Epidermal melanocyte (primary cell): ENCODE results near the gene HNRNPLL.
"Not testable (repeated sequence)": the region's sequence is repeated elsewhere in the genome, so short reads cannot be mapped to it uniquely, and the experiment has no call there.

ENCODE experiments used
- DNase-seq: peaks from one replicate; pipeline ENCODE4 v3.0.0; 2011; ENCODE audit warnings: low spot score; ENCODE audit not compliant: insufficient read length

The HNRNPLL gene

DNA sequence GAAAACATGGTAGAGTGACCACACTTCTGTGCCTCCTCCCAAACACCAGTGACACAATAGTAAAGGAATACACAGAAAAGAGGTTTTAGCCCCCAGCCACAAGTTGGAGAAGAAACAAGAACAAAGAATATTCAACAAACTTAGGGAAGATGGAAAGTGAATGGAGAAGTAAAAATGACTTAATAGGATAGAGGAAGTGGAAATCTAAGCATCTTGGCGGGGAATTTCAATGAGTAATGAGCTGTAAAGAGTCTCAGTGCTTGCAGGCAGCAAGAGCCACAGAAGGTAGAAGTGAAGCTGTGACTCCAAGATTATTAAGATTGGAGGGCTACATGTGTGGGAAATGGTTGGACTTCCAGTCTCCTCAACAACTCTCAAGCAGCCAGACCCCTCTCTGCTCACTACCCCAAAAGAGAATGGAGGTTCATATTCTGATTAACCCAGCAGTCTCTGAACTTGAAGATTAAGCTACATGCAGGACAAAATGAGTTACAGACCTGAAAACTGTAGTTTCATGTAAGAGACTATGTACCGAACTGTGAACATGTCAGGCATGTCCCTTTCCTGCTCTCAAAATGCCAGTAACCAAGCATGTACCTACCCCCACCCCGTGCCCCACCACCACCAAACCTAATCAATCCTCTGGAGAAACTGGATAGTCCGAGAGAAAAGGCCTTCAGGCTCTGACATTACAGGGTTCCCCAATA is 16.9 kb upstream of the HNRNPLL start:
- DNase-seq = no peak

DNA sequence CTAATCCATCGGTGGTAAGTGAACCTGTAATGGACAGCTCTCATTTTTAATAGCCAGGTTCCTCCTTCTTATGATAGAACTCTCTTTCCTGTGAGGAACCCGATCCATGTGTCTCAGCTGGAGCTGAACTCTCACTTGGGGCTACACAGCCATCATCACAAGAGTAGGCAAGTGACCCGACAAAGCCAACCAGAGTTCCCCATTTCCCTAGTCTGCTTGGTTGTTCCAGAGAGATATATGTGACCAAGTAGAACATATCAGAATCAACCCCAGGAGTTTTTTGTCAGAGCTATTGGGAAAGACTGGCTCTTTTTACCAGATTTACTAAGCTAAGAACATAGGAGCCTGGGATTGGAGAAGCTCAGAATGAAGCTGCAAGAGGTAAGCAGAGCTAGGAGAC is 14.6 kb upstream of the HNRNPLL start:
- no peak for DNase-seq

DNA sequence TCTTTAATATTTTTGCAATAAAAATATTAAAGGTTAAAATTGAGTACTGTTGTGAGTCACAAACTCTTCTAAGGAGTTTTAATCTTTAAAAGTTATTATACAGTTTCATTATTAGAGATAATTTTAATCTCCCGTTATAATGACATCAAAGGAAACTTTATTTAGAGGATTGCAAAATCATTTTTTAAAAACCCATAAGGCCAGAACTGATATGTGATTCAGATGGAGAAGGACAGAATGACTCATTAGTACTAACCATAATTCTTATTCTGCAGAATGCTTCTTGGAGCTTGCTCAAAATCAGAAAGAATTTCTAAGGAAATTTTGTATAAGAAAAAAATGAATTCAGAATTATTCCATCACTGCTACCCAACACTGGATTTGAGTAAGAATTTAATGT is 12.5 kb upstream of the HNRNPLL start:
- no peak for DNase-seq

DNA sequence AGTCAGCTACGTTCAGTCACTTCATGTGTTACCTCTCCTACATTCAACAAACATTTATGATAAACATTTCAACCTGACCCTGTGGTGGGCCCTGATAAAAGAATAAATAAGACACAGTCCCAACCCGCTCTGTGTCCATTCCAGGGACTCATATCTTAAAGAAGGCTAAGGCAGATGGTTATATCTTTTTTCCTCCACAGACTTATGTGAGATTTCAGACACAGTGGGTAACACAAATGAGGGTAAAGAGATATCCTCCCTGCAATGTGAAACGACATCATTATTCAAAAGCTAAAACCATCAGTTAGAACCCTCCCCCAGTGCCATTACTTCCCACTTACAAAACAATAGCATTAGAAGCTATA is 11.1 kb upstream of the HNRNPLL start:
- no peak for DNase-seq

DNA sequence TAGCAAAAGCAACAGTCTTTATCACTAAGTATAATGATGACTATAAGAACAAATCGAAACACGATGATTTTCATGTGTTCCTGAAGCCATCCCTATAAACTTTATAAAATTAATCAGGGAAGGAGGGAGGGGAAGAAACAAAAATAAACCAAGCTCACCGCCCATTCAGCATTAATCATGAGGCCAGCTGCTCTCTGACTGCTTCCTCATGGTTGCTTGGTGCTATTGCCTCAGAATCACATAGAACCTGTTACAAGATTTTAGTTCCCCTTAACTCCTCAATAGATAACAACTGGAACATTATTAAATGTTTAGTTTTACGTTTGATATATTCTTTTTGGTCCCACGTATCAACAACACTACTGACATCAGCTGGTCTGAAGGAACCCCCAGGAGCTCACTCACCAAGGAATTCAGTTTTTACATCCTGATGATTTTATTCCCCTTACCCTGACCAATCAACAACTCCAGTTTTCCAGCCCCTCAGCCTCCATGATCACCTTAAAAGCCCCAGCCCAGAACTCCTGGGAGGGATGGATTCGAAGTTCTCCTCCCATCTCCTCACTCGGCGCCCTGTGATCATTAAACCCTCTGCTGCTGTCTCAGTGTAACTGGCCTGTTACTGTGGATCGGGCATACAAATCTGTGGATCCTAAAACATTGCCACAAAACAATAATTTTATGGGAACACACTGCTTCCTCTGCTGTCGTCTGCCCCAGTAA is 10.6 kb upstream of the HNRNPLL start:
- DNase-seq = no peak

DNA sequence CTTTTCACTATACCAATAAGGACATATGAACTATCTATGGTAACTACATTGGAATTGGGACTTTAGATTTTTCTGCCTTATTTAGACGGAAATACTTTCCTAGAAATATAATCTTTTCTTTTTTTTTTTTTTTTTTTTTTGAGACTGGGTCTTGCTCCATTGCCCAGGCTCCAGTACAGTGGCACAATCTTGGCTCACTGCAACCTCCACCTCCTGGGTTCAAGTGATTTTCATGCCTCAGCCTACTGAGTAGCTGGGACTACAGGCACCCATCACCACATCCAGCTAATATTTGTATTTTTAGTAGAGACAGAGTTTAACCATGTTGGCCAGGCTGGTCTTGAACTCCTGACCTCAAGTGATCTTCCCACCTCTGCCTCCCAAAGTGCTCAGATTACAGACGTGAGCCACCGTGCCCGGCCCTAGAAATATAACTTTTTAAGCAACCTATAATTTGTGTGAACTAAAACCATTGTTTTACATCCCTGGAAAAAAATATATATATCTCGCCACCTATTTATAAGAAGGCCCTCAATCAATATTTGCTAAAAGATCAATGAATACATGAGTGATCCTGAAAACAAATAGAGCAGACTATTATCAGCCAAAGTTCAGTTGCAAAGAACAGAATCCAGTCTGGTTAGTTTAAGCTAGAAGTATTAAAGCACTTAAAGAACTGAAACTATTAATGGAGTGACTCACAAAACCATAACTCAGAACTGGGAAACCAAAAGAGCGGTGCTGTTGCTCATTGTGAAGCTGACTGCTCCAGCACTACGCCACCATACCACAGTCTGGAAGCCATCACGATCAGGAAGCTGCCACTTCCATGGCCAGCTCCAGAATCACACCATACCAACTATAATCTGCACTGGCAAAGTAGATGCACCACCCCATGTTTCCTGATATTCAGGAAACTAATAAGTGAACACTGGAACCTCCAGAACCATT is 8.4 kb upstream of the HNRNPLL start:
- no peak for DNase-seq

DNA sequence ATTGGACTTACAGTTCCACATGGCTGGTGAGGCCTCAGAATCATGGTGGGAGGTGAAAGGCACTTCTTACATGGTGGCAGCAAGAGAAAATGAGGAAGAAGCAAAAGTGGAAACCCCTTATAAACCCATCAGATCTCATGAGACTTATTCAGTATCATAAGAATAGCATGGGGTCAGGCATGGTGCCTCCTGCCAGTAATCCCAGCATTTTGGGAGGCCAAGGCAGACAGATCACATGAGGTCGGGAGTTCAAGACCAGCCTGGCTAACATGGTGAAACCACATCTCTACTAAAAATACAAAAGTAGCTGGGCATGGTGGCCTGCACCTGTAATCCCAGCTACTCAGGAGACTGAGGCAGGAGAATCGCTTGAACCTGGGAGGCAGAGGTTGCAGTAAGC is 6.5 kb upstream of the HNRNPLL start:
- DNase-seq = not testable (repeated sequence)

DNA sequence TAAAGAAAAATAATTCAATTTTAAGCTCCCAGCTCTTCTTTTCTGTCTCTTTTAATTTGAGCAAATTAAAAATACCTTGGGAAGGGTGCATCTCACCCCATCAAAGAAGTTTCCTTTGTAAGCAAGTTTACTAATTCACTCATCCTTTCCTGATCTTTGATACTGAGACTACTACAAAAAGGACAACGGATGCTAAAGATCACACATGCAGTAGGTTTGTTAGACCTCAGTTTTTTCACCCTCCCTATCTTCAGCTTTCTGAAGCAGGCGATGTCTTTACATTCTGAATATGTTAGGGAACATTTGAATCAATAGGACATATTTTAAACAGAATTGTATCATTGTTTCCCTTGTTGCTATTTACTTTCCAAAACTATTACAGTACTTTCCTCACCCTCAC is 6.0 kb upstream of the HNRNPLL start:
- DNase-seq = no peak

DNA sequence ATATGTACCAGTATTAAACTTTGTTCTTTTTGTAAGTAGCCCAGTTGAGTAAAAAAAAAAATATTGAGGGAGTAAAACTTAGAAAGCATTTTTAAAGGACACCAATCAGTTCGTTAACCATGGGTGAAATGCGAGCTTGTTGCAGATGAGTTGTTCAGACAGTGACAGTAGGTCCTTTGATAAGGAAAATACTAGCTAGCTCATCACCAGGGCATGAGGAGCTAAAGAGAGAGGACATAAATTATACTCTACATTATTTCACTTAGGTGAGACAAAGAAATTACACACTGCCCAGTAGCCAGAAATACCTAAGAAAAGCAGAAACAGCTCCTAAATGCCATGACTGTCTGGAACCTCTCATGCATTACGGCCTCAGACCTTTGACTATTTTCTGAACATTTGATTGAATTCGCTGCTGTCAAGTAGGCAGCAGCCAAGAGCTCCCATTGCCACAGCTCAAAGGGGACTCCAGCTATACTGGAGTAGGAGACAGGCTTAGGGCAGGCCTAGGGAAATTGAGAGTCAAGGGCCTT is 2.6 kb upstream of the HNRNPLL start:
- DNase-seq = no peak

DNA sequence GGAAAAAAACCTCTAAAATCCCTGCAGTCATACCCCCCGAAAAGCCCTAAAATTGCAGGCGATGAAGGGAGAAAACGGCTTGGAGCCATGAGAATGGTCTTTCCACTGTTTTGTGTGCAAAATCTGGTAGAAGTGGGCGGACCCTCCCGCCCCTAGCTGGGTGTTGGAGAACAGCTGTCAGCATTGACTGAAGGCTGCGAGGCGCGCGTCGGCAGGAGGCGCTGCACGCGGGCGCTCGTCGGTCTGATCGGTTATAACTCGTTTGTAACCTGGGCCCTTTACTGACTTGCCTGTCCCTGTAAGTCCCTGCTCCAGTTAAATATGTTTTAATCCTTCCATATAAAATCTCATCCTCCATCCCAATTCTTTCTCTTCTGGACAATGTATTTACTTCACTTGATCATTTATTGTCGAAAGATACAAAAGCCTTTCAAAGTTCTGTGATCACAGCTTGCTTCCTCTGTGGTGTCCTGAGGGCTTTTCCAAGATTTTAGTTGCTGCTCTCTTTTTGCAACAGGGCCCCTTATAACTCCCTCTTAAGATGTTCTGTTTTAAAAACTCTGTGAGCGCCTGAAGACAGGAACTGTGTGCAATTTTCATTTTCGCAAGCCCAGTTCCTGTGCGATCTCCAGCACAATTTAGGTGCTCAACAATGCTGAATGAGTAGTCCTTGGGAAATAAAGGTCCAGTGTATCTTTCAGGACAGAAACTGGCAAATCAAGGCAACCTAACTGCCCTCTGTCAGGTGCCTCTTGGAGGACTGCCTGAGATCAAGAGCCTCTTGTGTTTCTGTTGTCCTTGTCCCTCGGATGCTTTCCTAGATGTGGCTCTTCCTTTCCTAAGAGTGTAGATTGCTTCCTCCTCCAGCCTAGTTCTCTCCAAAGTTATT is 918 bp upstream of the HNRNPLL start:
- no peak for DNase-seq

DNA sequence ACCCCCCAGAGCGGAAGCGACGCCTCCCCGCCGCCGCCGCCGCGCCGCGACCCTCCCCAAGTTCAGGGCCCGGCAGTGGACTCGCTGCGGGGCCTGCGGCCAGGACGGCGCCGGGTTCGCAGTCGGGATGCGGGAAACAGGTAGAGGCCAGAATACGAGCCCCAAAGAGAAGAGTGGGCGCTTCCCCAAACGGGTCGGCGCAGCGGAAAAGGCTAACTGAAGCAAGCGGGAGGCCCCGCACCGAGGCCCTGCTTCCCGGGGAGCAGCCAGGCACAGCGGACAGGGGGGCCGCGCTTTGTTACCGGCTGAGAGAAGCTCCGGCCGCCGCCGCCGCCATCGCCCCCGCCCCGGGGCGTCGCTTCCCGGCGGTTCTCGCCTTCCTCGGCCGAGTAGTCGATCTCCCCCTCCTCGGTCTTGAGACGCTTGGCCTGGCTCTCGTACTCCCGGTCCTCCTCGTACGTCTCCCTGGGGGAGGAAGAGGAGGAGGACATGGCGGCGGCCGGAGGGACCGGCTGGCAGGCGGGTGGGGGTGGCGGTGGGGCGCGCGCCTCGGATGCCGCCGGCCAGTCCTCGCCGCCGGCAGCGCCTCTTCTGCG is 494 bp downstream of the HNRNPLL start:
- no peak for DNase-seq

DNA sequence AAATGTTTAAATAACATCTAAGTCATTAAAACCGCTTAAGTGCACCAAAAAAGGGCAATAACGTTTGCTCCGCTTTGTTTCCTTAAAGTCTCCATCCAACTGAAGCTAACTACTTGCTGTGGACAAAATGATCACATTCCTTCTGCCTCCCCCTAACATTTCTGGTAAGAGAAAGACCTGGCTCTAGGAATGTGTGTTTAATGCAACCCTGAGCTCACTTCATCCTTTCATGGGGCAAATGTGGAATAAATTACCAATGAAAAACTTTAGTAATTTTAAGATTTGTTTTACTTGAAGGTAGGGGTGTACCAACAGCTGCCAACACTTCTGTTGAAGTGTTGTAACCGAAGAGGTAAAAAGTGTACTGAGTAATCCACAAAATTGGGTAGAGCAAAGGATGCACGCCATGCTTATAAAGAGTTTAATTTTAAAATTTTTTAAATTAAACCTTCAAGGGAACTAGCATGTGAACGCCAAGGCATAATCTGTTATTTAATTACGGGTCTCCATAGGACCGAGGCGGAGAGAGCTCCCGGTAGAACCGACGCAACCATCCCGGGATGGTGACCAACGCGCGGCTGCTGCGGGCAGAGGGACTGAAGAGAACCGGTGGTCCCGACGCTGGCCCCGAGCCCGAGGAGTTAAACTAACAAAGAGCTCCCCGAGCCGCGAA is 1.1 kb downstream of the HNRNPLL start:
- no peak for DNase-seq

DNA sequence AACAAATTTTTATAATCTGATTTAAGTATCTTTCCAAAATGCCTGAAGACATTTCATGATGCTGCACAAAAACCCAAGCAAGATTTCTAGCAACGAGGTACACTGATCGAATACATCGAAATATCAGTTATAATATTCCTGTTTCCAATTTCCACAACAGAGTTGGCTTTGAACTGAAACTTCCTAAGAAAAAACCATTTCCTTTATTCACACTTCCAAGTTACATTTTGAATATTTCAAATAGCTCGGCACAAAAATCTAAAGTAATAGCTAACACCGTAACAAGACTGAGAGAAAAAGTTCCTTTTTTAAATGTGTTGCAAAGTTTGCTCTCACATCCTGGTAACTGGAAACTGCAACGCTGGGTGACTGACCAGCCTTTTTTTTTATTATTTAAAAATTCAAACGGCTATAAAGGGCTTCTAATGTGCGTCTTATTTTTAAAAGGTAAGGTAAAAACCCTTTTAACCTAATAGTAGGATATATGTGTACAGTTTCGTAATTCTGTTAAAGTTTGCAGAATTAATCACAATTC is 1.7 kb downstream of the HNRNPLL start:
- DNase-seq = no peak

DNA sequence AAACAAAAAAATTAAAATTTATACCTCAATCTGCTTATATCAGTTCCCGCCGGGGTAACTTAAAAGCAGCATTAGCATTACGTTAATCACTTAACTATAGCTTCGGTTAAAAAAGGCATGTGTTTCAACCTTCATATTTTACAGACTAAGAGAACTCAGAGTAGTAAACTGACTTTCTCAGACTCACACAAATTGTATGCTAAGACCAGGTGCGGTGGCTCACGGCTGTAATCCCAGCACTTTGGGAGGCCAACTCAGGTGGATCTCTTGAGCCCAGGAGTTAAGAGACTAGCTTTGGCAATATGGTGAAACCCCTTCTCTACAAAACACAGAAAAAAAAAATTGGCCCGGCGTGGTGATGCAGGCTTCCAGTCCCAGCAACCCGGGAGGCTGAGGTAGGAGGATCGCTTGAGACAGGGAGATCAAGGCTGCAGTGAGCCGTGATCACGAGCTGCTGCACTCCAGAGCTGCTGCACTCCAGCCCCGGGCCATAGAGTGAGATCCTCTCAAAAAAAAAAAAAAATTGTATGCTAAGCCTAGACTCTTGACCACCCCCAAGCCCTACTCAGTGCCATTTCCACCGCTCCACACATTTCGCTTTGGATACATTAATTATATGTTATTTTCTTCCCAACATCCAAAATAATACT is 2.4 kb downstream of the HNRNPLL start:
- DNase-seq = no peak

DNA sequence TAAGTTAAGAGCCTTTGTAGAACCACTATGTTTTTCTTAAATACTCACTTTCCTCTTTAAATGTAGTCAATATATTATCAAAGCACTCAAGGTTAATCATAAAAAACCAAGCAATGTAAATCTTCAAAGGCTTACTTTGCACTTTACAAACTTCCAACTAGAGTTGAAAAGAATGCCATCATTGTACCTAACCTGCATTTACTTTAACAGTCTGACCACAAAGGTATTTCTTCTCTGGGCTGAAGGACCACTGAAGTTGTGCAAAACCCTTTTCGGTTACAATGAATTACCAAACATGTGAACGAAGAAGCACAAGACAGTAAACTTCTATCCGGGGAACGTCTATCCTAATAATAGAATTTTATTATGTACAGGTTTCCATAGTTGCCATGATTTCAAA is 3.0 kb downstream of the HNRNPLL start:
- no peak for DNase-seq

DNA sequence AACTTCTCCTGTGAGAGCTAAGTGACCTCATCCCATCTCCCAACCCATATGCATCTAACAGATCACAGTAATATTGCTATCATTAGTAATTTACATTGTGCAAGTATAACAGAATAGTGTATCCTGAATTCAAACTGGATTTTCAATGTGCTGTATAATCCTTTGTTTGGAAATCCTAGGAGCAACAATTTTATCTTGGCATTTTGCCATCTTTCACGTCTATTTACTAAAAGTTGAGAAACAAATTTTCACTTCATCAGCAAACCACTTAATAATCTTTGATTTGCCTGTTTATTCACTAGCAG is 3.8 kb downstream of the HNRNPLL start:
- DNase-seq = no peak

DNA sequence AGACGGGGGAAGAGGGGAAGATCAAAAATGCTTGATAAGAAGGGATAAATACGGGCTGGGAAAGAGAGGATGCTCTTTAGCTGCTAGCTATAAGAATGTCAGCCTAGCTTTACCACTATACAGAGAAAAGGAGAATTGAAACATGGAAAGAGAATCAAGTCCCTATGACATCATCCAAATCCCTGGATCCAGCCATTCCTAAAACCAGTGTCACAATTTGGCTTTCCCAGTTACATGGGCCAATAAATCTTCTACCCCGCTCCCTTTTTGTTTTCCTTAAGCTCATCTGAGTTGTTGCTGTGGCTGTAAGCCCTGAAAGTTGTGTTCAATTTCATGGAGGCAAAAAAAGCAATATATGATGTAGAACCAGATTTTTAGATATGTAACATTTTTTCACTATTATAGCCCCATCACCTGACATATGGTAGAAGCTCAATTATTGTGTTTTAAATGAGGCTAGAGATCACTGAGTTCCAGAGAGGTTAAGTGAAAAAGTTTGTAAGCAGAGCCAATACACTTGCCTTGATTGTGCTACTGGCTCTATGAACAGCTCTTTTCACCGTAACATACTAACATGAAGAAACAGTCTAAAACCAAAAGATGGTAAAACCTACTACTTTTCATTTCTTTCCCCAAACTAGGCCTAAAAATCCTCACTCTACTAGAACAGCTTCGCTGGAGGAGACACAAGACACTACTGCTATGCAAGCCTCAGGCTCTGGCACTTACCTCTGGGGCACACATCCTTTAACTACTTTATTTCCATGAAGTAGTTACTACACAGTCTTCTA is 4.3 kb downstream of the HNRNPLL start:
- no peak for DNase-seq

DNA sequence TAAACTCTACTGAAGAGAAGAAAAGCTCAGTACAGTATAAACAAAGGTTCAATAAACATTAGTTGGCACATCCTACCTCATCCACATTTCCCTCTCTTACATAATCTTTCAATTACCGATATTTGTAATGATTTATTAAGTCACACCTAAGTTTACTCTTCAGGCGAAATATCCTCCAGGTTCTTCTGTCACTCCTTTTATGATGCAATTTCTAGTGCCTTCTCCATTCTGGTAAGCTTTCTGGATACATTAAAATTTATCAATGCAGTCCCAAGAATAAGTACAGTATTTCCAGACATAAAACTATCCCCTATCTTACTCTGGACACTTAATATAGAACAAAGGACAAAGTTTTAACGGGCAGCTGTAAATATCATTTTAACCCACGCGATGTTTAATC is 5.6 kb downstream of the HNRNPLL start:
- DNase-seq = no peak

DNA sequence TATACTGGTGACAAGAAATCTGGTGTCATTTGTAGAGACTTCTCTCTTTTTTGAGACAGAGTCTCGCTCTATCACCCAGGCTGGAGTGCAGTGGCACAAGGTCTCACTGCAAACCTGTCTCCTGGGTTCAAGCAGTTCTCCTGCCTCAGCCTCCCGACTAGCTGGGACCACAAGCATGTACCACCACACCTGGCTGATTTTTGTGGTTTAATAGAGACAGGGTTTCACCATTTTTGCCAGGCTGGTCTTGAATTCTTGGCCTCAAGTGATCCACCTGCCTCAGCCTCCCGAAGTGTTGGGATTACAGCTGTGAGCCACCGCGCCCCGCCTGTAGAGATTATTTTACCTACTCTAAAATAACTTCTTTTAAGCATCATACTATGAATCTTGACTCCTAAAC is 6.5 kb downstream of the HNRNPLL start:
- DNase-seq = no peak
